ENCODE data around the gene SRRM5. TPM values are rescaled to one million over a fixed set of nuclear protein-coding genes. Genes with fewer than 3 reads are reported as not detected.

SRRM5 gene
- total and polyA plus RNA-seq, 2 of the 4 experiments (the other 2 are of a cell fraction) = 0.10 TPM; not detected in 1

DNA sequence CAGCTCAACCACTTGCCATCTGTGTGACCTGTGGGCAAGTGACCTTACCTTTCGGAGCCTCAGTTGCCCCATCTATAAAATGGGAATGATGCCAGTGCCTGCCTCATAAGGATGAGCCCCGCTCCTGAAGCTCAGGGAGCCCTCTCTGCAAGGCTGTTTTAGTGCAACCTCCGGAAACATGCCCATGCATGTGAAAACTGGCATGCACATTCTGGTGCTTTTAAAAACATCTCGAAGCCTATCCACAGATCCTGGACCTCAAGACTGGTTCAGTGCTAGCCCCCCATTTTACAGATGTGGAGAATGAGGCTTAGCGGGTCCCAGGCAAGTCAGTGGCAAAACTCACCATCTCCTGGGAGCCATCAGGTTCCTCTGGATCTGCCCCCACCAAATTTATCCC is 22.2 kb downstream of the SRRM5 start:
- H4K5ac ChIP-seq (ENCODE audit: low read depth, low read length) = no peak overlapping the region
- intact Hi-C loops (cut with micrococcal nuclease) (no loop called here), dilution Hi-C loops (cut with HindIII; ENCODE audit: low sequenced_read_pairs, unreplicated experiment) (no loop called here), in situ Hi-C loops (cut with MboI; ENCODE audit: low sequenced_read_pairs) (no loop called here)
- H4K8ac ChIP-seq (ENCODE audit: low read depth in 2 of 2, low read length in 2 of 2) = no peak overlapping the region
- no peak overlapping the region for H3K9ac ChIP-seq (ENCODE audit: low read depth, low read length)
- H3K9me3 ChIP-seq (ENCODE audit: control insufficient read depth, insufficient read depth, low read length) = no peaks in the 10 kb centered on the region
- no peak overlapping the region for H2BK5ac ChIP-seq (ENCODE audit: low read depth, low read length, poor library complexity, severe bottlenecking)
- H2BK20ac ChIP-seq (ENCODE audit: low read depth, low read length) = no peak overlapping the region
- no peak overlapping the region for H3K4me3 ChIP-seq (ENCODE audit: insufficient read depth, low read depth, low read length)
- BruUV-seq (replicated peaks) = no TSS peak
- H4K91ac ChIP-seq (ENCODE audit: insufficient read depth, low read depth, low read length) = no peak overlapping the region
- H2AK9ac ChIP-seq (replicated peaks; ENCODE audit: low read depth, low read length, poor library complexity) = peak overlapping the region; percentile 50
- peaks cover 5% of the 10 kb centered on the region; the same call in 1 of the 2 replicates for H3K4me1 ChIP-seq (ENCODE audit: control insufficient read depth, insufficient read depth, low read length)
- H3K14ac ChIP-seq (replicated peaks; ENCODE audit: low read depth, low read length) = no peak overlapping the region
- no peak for DNase-seq
- H3K79me1 ChIP-seq (ENCODE audit: low read depth in 1 of 2, low read length in 2 of 2) = no peaks in the 10 kb centered on the region
- H3K56ac ChIP-seq (ENCODE audit: extremely low read depth, insufficient read depth, low read length) = no peak overlapping the region
- no peak overlapping the region for H2AK5ac ChIP-seq (ENCODE audit: low read depth, low read length)
- WGBS, 2 experiments (ENCODE audit: extremely low coverage in 2 of 2, insufficient read length in 1 of 2) = 83% methylated on average over 1 of the region's 5 CpGs; no CpG with 5 or more reads in 1 of the 2 experiments
- no peak overlapping the region; the same call in 2 of the 3 replicates for H2BK15ac ChIP-seq (ENCODE audit: low read depth, low read length)
- TF ChIP-seq, protein P1, sequence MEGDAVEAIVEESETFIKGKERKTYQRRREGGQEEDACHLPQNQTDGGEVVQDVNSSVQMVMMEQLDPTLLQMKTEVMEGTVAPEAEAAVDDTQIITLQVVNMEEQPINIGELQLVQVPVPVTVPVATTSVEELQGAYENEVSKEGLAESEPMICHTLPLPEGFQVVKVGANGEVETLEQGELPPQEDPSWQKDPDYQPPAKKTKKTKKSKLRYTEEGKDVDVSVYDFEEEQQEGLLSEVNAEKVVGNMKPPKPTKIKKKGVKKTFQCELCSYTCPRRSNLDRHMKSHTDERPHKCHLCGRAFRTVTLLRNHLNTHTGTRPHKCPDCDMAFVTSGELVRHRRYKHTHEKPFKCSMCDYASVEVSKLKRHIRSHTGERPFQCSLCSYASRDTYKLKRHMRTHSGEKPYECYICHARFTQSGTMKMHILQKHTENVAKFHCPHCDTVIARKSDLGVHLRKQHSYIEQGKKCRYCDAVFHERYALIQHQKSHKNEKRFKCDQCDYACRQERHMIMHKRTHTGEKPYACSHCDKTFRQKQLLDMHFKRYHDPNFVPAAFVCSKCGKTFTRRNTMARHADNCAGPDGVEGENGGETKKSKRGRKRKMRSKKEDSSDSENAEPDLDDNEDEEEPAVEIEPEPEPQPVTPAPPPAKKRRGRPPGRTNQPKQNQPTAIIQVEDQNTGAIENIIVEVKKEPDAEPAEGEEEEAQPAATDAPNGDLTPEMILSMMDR (conservative IDR thresholded peaks at IDR 0.05; ENCODE audit: low read depth, low read length) = no peak
- TF ChIP-seq MAZ (IDR thresholded peaks at IDR 0.05; ENCODE audit: borderline replicate concordance, low read depth, low read length) (no peak), NFE2L2 (IDR thresholded peaks at IDR 0.05; ENCODE audit: low read depth, low read length) (no peak), SMC3 (IDR thresholded peaks at IDR 0.05; ENCODE audit: low read depth, low read length) (no peak), MAFK (IDR thresholded peaks at IDR 0.05; ENCODE audit: low read depth, low read length) (no peak), POLR2A (IDR thresholded peaks at IDR 0.05; ENCODE audit: low read depth, low read length) (no peak), RFX5 (IDR thresholded peaks at IDR 0.05; ENCODE audit: low read depth, low read length) (no peak), CEBPB (IDR thresholded peaks at IDR 0.05; ENCODE audit: low read depth, low read length) (no peak)
- TF ChIP-seq, protein P2, sequence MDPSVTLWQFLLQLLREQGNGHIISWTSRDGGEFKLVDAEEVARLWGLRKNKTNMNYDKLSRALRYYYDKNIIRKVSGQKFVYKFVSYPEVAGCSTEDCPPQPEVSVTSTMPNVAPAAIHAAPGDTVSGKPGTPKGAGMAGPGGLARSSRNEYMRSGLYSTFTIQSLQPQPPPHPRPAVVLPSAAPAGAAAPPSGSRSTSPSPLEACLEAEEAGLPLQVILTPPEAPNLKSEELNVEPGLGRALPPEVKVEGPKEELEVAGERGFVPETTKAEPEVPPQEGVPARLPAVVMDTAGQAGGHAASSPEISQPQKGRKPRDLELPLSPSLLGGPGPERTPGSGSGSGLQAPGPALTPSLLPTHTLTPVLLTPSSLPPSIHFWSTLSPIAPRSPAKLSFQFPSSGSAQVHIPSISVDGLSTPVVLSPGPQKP (IDR thresholded peaks at IDR 0.05; ENCODE audit: borderline replicate concordance, low read depth, low read length) = no peak
- peaks cover 25% of the 10 kb centered on the region for H3K27me3 ChIP-seq (ENCODE audit: control insufficient read depth, insufficient read depth, low read length)
- POLR2A ChIA-PET (ENCODE audit: unreplicated experiment) = no interaction called here
- ATAC-seq (ENCODE audit: low read depth) = no peak
- H2AFZ ChIP-seq (replicated peaks; ENCODE audit: low read length, poor library complexity) = no peak overlapping the region
- H3K9me1 ChIP-seq (ENCODE audit: insufficient read depth, low read length) = no peaks in the 10 kb centered on the region
- no peak overlapping the region for H3K18ac ChIP-seq (ENCODE audit: low read depth, low read length)
- H3K23ac ChIP-seq (ENCODE audit: low read depth, low read length) = no peak overlapping the region
- H3K4me2 ChIP-seq (ENCODE audit: low read depth, low read length) = no peak overlapping the region
- no peak overlapping the region for H3K4ac ChIP-seq (ENCODE audit: low read depth, low read length)
- no peak overlapping the region for H3K27ac ChIP-seq (ENCODE audit: insufficient read depth, low read length)
- H4K20me1 ChIP-seq (ENCODE audit: insufficient read depth, low read length) = no peaks in the 10 kb centered on the region
- no peaks in the 10 kb centered on the region for H3K36me3 ChIP-seq (ENCODE audit: control insufficient read depth, insufficient read depth, low read length)
- H2BK120ac ChIP-seq (ENCODE audit: low read depth, low read length) = no peak overlapping the region
- CTCF ChIA-PET = no interaction called here
